Frontal cortex (tissue), 4 donors: ENCODE results near the gene MLN. TPM values are rescaled to one million over a fixed set of nuclear protein-coding genes. Genes with fewer than 3 reads are reported as not detected.

ENCODE experiments used
- DNase-seq, 2 donors: peaks; one replicate each; pipeline ENCODE4 v3.0.0; 2012; ENCODE audit warnings: low spot score in 2 of 2
- FAIRE-seq: peaks from 2 replicates; lab custom pipeline; 2012; peaks lifted over from hg19 to GRCh38; lab: Jason Lieb, UNC
- total RNA-seq: library from RNA; depleted of rRNA; stranded (reverse); fragments of >200 nt; gene quantifications from one replicate; pipeline ENCODE4 v1.2.3, GENCODE V29; 2014
- donor health status: control.
- donor health status: control.
- donor health status: control.

MLN gene
- total RNA-seq, 1 donor from 2014 or later: not detected

- FAIRE-seq: no peak
- DNase-seq: no peak
Observed at GRCh38 chr6:33817489-33817888, 13.7 kb upstream of the MLN start.

GRCh38 chr6:33816911-33817310 is 13.1 kb upstream of the MLN start:
- no peak for DNase-seq
- FAIRE-seq: no peak

- no peak for FAIRE-seq
- DNase-seq: peak in 1 of 2 donors; percentile 37
Observed at GRCh38 chr6:33815854-33816253, 12.1 kb upstream of the MLN start.

GRCh38 chr6:33813990-33814985 is 10.5 kb upstream of the MLN start:
- DNase-seq (no peak), FAIRE-seq (no peak)

DNA sequence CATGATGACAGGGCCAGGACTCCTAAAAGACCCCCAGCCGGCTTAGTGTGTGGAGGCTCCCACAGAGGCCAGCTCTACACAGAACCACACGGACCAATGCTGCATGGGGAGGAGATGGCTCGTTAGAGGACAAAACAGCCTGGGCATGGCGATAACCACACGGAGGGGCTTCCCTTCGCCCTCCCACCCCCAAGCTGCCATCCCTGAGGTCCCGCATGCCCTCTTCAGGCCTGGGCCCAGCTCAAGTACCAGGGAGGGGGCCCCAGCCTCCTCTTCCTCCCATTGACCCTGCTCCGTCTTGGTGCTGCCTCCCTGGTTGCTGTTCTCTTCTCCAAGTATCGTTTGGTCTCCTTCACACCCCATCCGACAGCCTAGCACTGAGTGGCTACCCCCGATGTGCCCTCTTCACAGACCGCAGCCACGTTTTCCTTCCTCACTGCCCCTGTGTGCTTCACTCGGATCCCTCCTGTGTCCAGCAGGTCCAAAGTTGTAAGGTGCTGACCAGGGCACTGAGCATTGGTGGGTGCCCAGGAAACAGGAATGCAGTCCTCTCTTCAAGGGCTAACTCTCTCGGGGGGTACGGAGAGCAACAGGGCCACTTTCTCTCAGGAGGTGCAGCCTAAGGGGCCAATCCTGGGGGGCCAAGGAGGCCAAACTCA is 9.6 kb upstream of the MLN start:
- FAIRE-seq: no peak
- no peak for DNase-seq

GRCh38 chr6:33812669-33813068 is 8.9 kb upstream of the MLN start:
- FAIRE-seq (no peak), DNase-seq (peak in 1 of 2 donors; percentile 45)

GRCh38 chr6:33809594-33809993 is 5.8 kb upstream of the MLN start:
- FAIRE-seq (no peak), DNase-seq (no peak)

DNA sequence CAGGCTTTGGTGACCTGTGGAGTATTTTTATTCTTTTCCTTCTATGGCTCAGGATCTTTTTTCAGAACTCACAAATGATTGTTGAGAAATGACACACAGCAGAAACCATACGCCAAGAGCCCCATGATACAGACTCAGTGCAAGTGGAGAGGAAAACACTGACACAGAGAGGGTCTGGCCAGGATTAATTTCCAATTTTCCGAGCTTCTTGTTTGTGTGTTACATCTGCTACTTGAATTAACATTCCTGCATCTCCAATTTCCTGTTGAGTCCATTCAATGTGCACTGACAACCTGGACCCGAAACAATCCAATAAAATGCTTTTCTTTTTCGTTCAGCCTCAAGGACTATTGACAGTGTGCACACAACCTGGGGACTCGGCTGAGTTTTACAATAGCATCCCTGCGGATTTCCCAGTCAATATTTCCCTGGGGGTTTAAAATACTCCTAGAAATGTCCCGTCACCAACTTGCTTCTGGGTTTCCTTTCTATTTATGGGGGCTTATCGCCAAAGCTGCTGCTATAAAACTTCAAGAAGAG is 4.9 kb upstream of the MLN start:
- FAIRE-seq: no peak
- no peak for DNase-seq

- FAIRE-seq (no peak), DNase-seq (no peak)
Observed at GRCh38 chr6:33807606-33808005, 3.8 kb upstream of the MLN start.

DNA sequence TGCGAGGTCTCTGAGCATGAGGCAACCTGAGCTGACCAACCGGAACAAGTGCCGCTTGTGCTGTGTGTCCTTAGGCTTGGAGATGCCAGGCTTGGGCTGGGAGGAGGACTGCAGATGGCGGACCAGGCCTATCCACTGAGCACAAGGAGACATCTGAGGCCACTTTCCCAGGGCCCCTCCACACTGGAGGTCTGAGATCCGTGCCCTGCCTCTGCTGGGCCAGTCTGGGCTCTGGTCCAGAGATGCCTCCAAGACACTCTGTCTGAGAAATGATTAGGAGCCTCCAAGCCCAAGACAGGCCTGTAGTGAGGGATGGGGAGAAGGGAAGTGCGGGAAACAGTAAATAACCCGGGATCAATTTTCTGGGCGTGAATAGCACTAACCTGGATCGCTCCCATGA is 3.0 kb upstream of the MLN start:
- DNase-seq (no peak), FAIRE-seq (no peak)

- no peak for DNase-seq
Observed at GRCh38 chr6:33802186-33802958, 1.4 kb downstream of the MLN start.

GRCh38 chr6:33801611-33802010 is 2.2 kb downstream of the MLN start:
- DNase-seq (no peak), FAIRE-seq (no peak)

More at GRCh38 chr6:33802186-33802958, 1.4 kb downstream of the MLN start:
- no peak for FAIRE-seq

GRCh38 chr6:33800248-33800969 is 3.4 kb downstream of the MLN start:
- DNase-seq (no peak), FAIRE-seq (no peak)

DNA sequence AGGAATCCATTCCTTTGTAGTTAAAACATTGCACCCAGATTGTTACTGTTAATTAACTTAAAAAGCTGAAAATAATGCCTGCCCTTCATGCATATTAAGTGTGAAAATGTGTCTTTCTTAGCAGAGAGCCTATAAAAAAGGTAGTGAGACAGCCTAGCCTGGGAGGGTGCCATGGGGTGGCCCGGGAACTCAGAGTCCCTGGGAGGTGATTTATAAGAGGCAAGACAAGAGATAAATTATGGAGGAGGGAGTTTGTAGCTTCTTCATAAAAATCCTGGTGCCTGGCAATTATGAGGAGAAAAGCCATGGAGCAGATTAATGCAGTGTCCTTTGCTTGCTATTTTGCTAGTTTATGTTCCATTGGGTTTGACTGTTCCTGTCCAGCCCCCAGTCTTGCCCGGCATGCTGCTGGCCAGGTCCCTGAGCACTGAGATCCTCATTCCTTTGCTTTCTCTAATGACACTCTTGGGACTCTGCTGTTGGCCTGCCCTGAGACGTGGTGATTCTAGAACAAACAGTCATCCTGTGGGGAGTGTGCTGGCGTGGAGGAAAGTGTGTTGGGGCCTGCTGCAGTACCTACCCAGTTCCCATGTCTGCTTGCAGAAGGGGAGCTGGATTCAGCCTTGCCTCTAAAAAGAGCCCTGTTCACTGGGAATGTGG is 4.2 kb downstream of the MLN start:
- FAIRE-seq (no peak), DNase-seq (no peak)

- no peak for DNase-seq
- FAIRE-seq: no peak
Observed at GRCh38 chr6:33798343-33798848, 5.4 kb downstream of the MLN start.

DNA sequence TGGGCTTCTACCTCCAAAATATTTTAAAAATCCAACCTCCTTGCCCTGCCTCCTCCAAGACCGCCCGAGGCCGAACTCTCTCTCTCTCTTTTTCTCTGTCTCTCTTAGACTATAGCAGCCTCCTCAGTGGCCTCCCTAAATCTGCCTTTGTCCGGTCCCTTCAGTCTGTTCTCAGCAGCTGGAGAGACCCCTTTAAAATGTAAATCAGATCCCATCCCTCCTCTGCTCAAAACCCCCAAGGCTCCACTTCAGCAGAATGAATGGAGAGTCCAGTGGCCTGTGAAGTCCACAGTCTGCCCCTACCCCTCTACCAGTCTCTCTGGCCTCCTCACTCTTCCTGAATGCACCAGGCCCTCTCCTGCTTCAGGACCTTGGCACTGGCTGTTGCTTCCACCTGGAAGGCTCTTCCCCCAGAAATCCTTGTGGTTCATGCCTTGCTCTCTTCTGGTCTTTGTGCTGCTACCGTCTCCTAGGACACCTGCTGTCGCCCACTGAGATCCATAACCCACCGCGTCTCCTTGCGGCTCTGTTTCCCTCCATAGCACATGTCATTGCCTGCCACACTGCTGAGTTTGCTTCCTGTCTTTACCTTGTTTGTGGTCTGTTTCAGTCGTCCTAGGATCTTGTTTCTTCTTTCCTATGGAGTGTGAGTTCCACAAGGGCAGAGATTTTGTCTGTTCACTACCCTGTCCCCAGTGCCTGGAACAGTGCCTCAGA is 6.0 kb downstream of the MLN start:
- FAIRE-seq (no peak), DNase-seq (no peak)

DNA sequence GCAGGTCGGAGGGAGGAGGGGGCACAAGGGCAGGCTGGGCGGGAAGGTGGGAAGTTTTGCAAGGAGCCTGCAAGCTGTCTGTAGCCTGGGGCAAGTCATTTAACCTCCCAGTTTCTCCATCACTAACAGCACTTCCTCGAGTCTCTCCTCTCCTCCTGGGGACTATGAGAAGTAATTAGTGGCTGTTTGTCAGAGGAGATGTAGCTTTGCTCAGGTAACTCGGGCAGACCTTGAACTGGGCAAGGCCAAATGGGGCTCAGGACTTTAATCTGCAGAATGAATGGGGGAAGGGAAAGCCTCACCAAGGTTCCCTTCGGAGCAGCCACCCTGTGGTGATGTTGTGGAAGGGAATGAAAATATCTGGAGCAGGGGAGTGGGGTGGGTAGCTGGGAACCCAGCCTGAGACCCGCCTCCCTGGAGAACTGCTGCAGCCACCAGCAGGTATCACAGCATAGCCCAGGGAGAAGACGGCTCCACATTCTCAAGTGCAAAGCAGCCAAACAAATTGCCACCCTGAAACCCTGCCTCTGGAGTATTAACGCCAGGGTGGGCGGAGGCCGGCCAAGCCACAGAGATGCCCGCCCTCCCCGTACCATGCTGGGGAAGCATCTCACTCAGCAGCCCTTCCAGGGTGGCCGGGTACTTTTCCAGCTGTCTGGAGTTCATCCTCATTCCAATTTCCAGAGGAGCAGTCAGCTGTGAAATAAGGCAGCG is 8.7 kb downstream of the MLN start:
- FAIRE-seq (no peak), DNase-seq (no peak)
